ENCODE measurements around the gene ZNF618.

DNA sequence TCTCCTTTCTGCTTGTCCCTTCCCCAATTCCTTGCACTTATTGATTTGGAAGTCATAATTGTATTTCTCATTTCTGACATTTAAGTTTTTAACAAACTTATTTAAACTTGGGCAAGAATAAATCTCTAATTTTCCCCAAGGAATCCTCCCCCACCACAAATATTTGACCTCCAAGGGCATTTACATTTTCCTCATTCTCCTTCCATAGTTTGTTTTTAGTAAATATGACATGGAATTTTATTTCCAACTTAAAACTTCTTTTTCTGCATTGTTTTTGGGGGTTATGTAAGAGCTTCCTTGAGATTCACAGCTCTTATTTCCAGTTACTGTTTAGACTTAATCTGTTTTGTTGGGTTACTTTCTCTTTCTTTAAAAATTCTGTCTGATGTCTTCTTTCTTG is 64.9 kb downstream of the ZNF618 start:
- no peak for TF ChIP-seq POLR2A (IDR thresholded peaks at IDR 0.05)
- TF ChIP-seq, protein P1, sequence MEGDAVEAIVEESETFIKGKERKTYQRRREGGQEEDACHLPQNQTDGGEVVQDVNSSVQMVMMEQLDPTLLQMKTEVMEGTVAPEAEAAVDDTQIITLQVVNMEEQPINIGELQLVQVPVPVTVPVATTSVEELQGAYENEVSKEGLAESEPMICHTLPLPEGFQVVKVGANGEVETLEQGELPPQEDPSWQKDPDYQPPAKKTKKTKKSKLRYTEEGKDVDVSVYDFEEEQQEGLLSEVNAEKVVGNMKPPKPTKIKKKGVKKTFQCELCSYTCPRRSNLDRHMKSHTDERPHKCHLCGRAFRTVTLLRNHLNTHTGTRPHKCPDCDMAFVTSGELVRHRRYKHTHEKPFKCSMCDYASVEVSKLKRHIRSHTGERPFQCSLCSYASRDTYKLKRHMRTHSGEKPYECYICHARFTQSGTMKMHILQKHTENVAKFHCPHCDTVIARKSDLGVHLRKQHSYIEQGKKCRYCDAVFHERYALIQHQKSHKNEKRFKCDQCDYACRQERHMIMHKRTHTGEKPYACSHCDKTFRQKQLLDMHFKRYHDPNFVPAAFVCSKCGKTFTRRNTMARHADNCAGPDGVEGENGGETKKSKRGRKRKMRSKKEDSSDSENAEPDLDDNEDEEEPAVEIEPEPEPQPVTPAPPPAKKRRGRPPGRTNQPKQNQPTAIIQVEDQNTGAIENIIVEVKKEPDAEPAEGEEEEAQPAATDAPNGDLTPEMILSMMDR (IDR thresholded peaks at IDR 0.05) = no peak
- TF ChIP-seq EP300 (IDR thresholded peaks at IDR 0.05) = no peak

Measured in ovary (tissue), 3 donors.